Keratinocyte (primary cell): Measurements from ENCODE around the gene QRICH1. TPM values are rescaled to one million over a fixed set of nuclear protein-coding genes. Genes with fewer than 3 reads are reported as not detected.

Experiments
- DNase-seq: peaks from one replicate; pipeline ENCODE4 v3.0.0-alpha.2; 2011; ENCODE audit warnings: low read depth, missing footprints, low spot score
- FAIRE-seq: peaks from 2 replicates; lab custom pipeline; 2011; peaks lifted over from hg19 to GRCh38; lab: Jason Lieb, UNC
- H2AFZ ChIP-seq: 2 replicates; pipeline ENCODE4 v1.6.0; 2012; ENCODE audit warnings: low read length, control low read depth, inconsistent platforms; ENCODE audit not compliant: control insufficient read depth
- H3K27ac ChIP-seq: 2 replicates; pipeline ENCODE4 v1.5.1; 2011; ENCODE audit warnings: low read length; ENCODE audit not compliant: control insufficient read depth, insufficient read depth
- H3K27me3 ChIP-seq: 3 replicates; pipeline ENCODE4 v1.6.0; 2011; ENCODE audit warnings: low read length; ENCODE audit not compliant: control insufficient read depth, insufficient read depth; ENCODE audit errors: extremely low read depth
- H3K36me3 ChIP-seq, 2 experiments: 2 replicates in 1 of 2; 3 replicates in 1 of 2; pipeline ENCODE4 v1.5.1; 2011; ENCODE audit warnings: low read length in 2 of 2, mild to moderate bottlenecking in 1 of 2; ENCODE audit not compliant: control insufficient read depth in 2 of 2, insufficient read depth in 2 of 2; ENCODE audit errors: extremely low read depth in 1 of 2
- H3K4me1 ChIP-seq: 3 replicates; pipeline ENCODE4 v1.5.1; 2011; ENCODE audit warnings: low read length; ENCODE audit not compliant: control insufficient read depth, insufficient read depth; ENCODE audit errors: extremely low read depth
- H3K4me2 ChIP-seq: 3 replicates; pipeline ENCODE4 v1.6.0; 2011; ENCODE audit warnings: low read depth, low read length; ENCODE audit not compliant: control insufficient read depth, insufficient read depth; ENCODE audit errors: extremely low read depth
- H3K4me3 ChIP-seq, 3 experiments: fragments of 200-600 bp in 1 of 3; sonication (generic) in 1 of 3; 2 replicates in 2 of 3; 3 replicates in 1 of 3; pipeline ENCODE4 v1.5.1; 2011 to 2016; ENCODE audit warnings: low read length in 3 of 3, mild to moderate bottlenecking in 3 of 3, control low read depth in 2 of 3, inconsistent platforms in 1 of 3, low read depth in 1 of 3, mixed read lengths in 1 of 3, mixed run types in 1 of 3, moderate library complexity in 1 of 3; ENCODE audit not compliant: control insufficient read depth in 2 of 3, insufficient read depth in 2 of 3; ENCODE audit errors: extremely low read depth in 1 of 3
- H3K79me2 ChIP-seq: 2 replicates; pipeline ENCODE4 v1.6.0; 2012; ENCODE audit warnings: low read length; ENCODE audit not compliant: control insufficient read depth, insufficient read depth
- H3K9ac ChIP-seq: 3 replicates; pipeline ENCODE4 v1.6.0; 2011; ENCODE audit warnings: low read length; ENCODE audit not compliant: control insufficient read depth, insufficient read depth; ENCODE audit errors: extremely low read depth
- H3K9me1 ChIP-seq: 3 replicates; pipeline ENCODE4 v1.6.0; 2011; ENCODE audit warnings: low read length; ENCODE audit not compliant: control insufficient read depth, insufficient read depth; ENCODE audit errors: extremely low read depth
- H3K9me3 ChIP-seq: 2 replicates; pipeline ENCODE4 v1.5.1; 2012; ENCODE audit warnings: low read depth, low read length; ENCODE audit not compliant: control insufficient read depth
- H4K20me1 ChIP-seq: 3 replicates; pipeline ENCODE4 v1.6.0; 2011; ENCODE audit warnings: low read length; ENCODE audit not compliant: control insufficient read depth, insufficient read depth; ENCODE audit errors: extremely low read depth
- CTCF ChIP-seq, 3 experiments: IDR thresholded peaks in 1 of 3; conservative IDR thresholded peaks in 1 of 3; optimal IDR thresholded peaks in 1 of 3; 2 replicates in 2 of 3; 3 replicates in 1 of 3; pipeline versions ENCODE3 to v1.5.1; 2011; ENCODE audit warnings: low read length in 3 of 3, mild to moderate bottlenecking in 3 of 3, moderate library complexity in 2 of 3, control low read depth in 1 of 3, inconsistent platforms in 1 of 3; ENCODE audit not compliant: insufficient read depth in 2 of 3; ENCODE audit errors: extremely low read depth in 1 of 3
- EZH2 ChIP-seq: IDR thresholded peaks from one replicate; pipeline ENCODE4 v1.6.1; 2012; ENCODE audit warnings: inconsistent platforms, mild to moderate bottlenecking, low read length, moderate library complexity
- dilution Hi-C: fragments of 300-500 bp; cut with MboI; formaldehyde crosslinking; loops from one replicate; pipeline ENCODE4 v1.7.0; 2020; ENCODE audit warnings: low sequenced_read_pairs; ENCODE audit not compliant: extremely low pct_ligation_motif_present
- polyA plus RNA-seq, 5 experiments: library from polyadenylated mRNA; depleted of rRNA in 3 of 5; stranded (reverse) in 3 of 5; stranded (forward) in 1 of 5; unstranded in 1 of 5; fragments of >200 nt; gene quantifications; 1 replicate in 1 of 5; 2 replicates in 3 of 5; 3 replicates in 1 of 5; pipeline versions ENCODE4 v1.2.1 to v1.2.3, GENCODE V29; 2011 to 2012; ENCODE audit warnings: missing spikeins in 2 of 5, low read depth in 1 of 5, low replicate concordance in 1 of 5

Gene QRICH1
- polyA plus RNA-seq, 1 donor (not counting 4 experiments of a cell fraction or from before 2014, with no cell fraction given), result 60.4 TPM

- TF ChIP-seq CTCF (optimal IDR thresholded peaks at IDR 0.05 in 1 of 3, IDR thresholded peaks at IDR 0.05 in 1 of 3, conservative IDR thresholded peaks at IDR 0.05 in 1 of 3; ENCODE audit: extremely low read depth in 1 of 3, insufficient read depth in 2 of 3, low read length in 3 of 3) (no peak), EZH2 (no peak)
- Histone ChIP-seq H3K9me3 (no peaks in the 10 kb centered on the region), H3K4me3 (no peak overlapping the region), H3K27ac (no peak overlapping the region), H3K9ac (no peak overlapping the region), H3K36me3 (no peaks in the 10 kb centered on the region), H2AFZ (no peak overlapping the region), H3K27me3 (no peaks in the 10 kb centered on the region), H3K4me2 (no peak overlapping the region), H3K9me1 (no peaks in the 10 kb centered on the region), H3K4me1 (peaks cover 15% of the 10 kb centered on the region), H4K20me1 (no peaks in the 10 kb centered on the region), H3K79me2 (no peaks in the 10 kb centered on the region)
- DNase-seq (no peak), FAIRE-seq (no peak)
- dilution Hi-C loops, result no loop called here
These were observed 101.9 kb downstream of the QRICH1 start for GRCh38 chr3:48991851-48992545.

GRCh38 chr3:48990636-48991469, 103.0 kb downstream of the QRICH1 start:
- DNase-seq, result no peak

More at GRCh38 chr3:48990636-48991469, 103.0 kb downstream of the QRICH1 start:
- no peaks in the 10 kb centered on the region for H3K27me3 ChIP-seq
- no peaks in the 10 kb centered on the region for H4K20me1 ChIP-seq
- H3K4me3 ChIP-seq, result peak overlapping the region; percentile 30 to 77 (median 73)
- no peak for FAIRE-seq
- H2AFZ ChIP-seq, result no peak overlapping the region
- H3K4me2 ChIP-seq, result peak overlapping the region; percentile 93
- TF ChIP-seq CTCF (optimal IDR thresholded peaks at IDR 0.05 in 1 of 3, IDR thresholded peaks at IDR 0.05 in 1 of 3, conservative IDR thresholded peaks at IDR 0.05 in 1 of 3; ENCODE audit: extremely low read depth in 1 of 3, insufficient read depth in 2 of 3, low read length in 3 of 3), result no peak
- TF ChIP-seq EZH2, result no peak
- no peaks in the 10 kb centered on the region for H3K9me1 ChIP-seq
- no peaks in the 10 kb centered on the region for H3K9me3 ChIP-seq
- no peaks in the 10 kb centered on the region for H3K79me2 ChIP-seq
- dilution Hi-C loops, result no loop called here
- H3K36me3 ChIP-seq, result no peaks in the 10 kb centered on the region
- peaks cover 15% of the 10 kb centered on the region for H3K4me1 ChIP-seq
- H3K9ac ChIP-seq, result no peak overlapping the region
- no peak overlapping the region for H3K27ac ChIP-seq
